ENCODE results near the gene SLC25A19. TPM values are rescaled to one million over a fixed set of nuclear protein-coding genes. Genes with fewer than 3 reads are reported as not detected.
A peak's percentile ranks its signal among the peaks of the same experiment; 100 is the strongest.

SLC25A19 gene
- total and polyA plus RNA-seq, 9 donors, result 4.1 to 12.1 (median 7.4) TPM

DNA sequence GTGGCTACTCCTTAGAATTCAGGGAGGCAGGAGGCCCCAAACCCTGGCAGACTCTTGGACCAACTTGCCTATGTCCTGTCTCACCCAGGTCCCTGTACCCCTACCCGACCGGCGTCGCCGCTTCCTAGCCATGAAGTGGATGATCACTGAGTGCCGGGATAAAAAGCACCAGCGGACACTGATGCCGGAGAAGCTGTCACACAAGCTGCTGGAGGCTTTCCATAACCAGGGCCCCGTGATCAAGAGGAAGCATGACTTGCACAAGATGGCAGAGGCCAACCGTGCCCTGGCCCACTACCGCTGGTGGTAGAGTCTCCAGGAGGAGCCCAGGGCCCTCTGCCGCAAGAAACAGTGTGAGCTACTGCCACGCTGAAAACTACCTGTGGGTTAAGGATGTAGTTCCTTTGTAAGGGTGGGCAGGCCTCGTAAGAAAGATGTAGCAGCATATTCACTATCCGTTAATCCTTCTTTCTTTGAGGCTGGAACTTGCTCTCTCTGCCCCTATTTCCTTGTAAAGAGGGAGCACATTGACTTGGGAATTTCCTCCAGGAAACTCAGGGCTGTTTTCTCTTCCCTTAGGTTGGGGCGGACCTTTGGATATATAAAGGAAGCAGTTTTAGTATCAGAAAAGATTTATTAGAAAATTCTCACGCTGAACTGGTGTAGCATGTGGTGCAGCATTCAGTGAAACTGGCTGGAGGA lies 23.5 kb downstream of the SLC25A19 start:
- Histone ChIP-seq H3K4me3 (no peak overlapping the region), H3K36me3 (no peaks in the 10 kb centered on the region), H3K27ac (no peak overlapping the region), H3K4me1 (ENCODE audit: insufficient read depth) (peaks cover 3% of the 10 kb centered on the region), H3K9me3 (no peaks in the 10 kb centered on the region), H3K27me3 (no peaks in the 10 kb centered on the region)
- no peak for DNase-seq
- WGBS, 3 donors, result 85 to 88% (median 88%) methylated on average over 17 of the region's 17 CpGs
- intact Hi-C loops (cut with DNase I), result no loop called here
- TF ChIP-seq POLR2A (IDR thresholded peaks at IDR 0.05) (no peak), EP300 (IDR thresholded peaks at IDR 0.05) (no peak)
- TF ChIP-seq, protein P1, sequence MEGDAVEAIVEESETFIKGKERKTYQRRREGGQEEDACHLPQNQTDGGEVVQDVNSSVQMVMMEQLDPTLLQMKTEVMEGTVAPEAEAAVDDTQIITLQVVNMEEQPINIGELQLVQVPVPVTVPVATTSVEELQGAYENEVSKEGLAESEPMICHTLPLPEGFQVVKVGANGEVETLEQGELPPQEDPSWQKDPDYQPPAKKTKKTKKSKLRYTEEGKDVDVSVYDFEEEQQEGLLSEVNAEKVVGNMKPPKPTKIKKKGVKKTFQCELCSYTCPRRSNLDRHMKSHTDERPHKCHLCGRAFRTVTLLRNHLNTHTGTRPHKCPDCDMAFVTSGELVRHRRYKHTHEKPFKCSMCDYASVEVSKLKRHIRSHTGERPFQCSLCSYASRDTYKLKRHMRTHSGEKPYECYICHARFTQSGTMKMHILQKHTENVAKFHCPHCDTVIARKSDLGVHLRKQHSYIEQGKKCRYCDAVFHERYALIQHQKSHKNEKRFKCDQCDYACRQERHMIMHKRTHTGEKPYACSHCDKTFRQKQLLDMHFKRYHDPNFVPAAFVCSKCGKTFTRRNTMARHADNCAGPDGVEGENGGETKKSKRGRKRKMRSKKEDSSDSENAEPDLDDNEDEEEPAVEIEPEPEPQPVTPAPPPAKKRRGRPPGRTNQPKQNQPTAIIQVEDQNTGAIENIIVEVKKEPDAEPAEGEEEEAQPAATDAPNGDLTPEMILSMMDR (IDR thresholded peaks at IDR 0.05), result no peak

DNA sequence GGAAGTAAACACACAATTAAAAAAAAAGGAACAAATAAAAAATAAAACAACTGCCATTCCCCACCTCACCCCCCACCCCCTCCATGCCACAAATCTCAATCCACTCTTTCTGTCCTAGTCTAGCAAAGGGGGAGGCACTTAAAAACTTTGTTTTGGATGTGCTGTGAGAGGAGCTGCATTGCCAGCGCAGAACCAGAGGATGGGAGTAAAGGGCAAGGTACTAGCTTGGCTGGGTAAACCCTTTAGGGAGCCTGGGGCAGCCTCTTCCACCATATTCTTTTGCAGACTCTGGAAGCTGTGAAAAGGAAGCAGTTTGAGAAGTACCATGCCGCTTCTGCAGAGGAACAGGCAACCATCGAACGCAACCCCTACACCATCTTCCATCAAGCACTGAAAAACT lies 26.2 kb downstream of the SLC25A19 start:
- Histone ChIP-seq H3K27me3 (no peaks in the 10 kb centered on the region), H3K4me3 (no peak overlapping the region), H3K9me3 (no peaks in the 10 kb centered on the region), H3K27ac (no peak overlapping the region), H3K36me3 (no peaks in the 10 kb centered on the region), H3K4me1 (ENCODE audit: insufficient read depth) (peaks cover 6% of the 10 kb centered on the region)
- 92 to 95% (median 95%) methylated on average over 4 of the region's 4 CpGs for WGBS, 3 donors
- no peak for TF ChIP-seq POLR2A (IDR thresholded peaks at IDR 0.05)
- TF ChIP-seq EP300 (IDR thresholded peaks at IDR 0.05), result no peak
- TF ChIP-seq, protein P1 (IDR thresholded peaks at IDR 0.05), result no peak
- DNase-seq, result no peak
- intact Hi-C loops (cut with DNase I), result no loop called here

DNA sequence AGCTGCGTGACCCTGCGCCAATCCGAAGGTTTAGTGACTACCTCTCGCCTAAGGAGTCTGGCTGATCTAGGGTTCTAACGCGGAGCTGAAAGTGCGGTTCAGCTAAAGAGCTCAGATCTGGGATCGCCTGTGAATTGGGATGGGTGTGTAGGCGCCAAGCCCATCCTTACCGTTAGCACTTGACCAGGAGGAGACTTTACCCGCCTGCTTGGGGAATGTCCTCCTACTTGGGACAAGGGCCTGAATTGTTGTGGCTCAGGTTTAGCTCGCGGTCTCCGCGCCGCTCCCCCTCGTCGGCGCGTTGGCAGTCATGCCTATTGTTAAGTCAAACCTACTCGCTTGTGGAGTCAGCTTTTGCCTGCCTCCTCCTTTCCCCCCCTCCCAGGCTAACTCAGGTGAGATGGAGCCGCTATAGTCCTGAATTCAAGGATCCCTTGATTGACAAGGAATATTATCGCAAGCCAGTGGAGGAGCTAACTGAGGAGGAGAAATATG lies 27.1 kb downstream of the SLC25A19 start:
- no peak for DNase-seq
- Histone ChIP-seq H3K4me1 (ENCODE audit: insufficient read depth) (peaks cover 6% of the 10 kb centered on the region), H3K27ac (peak overlapping the region; percentile 94 to 98), H3K4me3 (peak overlapping the region; percentile 91), H3K36me3 (no peaks in the 10 kb centered on the region), H3K9me3 (no peaks in the 10 kb centered on the region), H3K27me3 (no peaks in the 10 kb centered on the region)
- intact Hi-C loops (cut with DNase I), result no loop called here
- 1 to 2% (median 1%) methylated on average over 23 of the region's 23 CpGs for WGBS, 3 donors
- TF ChIP-seq, protein P1 (IDR thresholded peaks at IDR 0.05), result no peak
- TF ChIP-seq EP300 (IDR thresholded peaks at IDR 0.05), result no peak
- TF ChIP-seq POLR2A (IDR thresholded peaks at IDR 0.05), result no peak

DNA sequence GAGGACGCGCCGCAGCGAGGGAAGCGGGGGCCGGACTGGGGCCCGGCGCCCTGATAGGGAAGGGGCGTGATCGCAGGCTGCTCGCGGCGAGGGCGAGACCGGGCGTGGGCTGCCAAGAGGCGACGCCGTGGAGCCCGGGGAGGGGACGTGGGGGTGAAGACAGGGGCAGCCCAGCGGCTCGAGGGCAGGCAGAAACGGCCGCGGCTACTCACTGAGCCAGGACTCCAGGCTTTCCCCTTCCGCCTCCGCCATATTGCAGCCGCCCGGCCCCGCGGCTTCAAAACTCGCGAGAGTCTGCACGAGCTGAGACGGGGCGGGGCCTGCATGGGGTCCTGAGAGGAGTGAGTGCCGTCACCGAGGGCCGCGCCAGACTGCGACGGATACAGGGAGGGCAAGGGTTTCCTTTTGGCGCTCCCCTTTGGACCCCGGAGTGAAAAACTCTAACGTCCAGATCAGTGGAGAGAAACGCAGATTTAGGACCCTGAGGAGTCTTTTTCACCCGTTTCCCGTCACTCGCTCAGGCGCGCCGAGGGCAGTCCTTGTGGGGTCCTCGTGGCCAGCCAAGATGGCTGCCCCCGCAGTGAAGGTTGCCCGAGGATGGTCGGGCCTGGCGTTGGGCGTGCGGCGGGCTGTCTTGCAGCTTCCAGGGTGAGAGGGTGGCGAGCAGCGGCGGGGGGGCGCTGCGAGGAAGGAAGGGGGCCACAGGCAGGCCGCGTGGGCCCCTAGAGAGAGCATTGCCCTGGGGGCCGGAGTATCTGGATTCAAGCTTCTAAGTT lies 27.7 kb downstream of the SLC25A19 start, which contains the start of the genes GGA3 and MRPS7:
Gene GGA3 (minus strand): TSS at position 271 of the 776 bp plus-strand sequence. CDS start 19 bp downstream, at position 252.
Gene MRPS7 (plus strand): TSS at position 544 of the 776 bp plus-strand sequence. CDS start 22 bp downstream, at position 566.
- Histone ChIP-seq H3K27me3 (no peaks in the 10 kb centered on the region), H3K9me3 (no peaks in the 10 kb centered on the region), H3K27ac (peak within 1 kb of the TSS; percentile 94 to 98), H3K4me1 (ENCODE audit: insufficient read depth) (peaks cover 6% of the 10 kb centered on the region), H3K4me3 (peak within 1 kb of the TSS; percentile 91), H3K36me3 (no peaks in the 10 kb centered on the region)
- TF ChIP-seq POLR2A (IDR thresholded peaks at IDR 0.05), result peak; percentile 52
- TF ChIP-seq EP300 (IDR thresholded peaks at IDR 0.05), result no peak
- TF ChIP-seq, protein P1 (IDR thresholded peaks at IDR 0.05), result peak in 1 of 3 donors; percentile 22
- 0 to 1% (median 0%) methylated on average over 44 to 67 of the region's 69 CpGs for WGBS, 3 donors
- peak; percentile 95 to 97 (median 96) for DNase-seq
- intact Hi-C loops (cut with DNase I), result no loop called here
